Esophagus muscularis mucosa (tissue), 4 donors: Measurements from ENCODE around the gene PFDN4. TPM values are rescaled to one million over a fixed set of nuclear protein-coding genes. Genes with fewer than 3 reads are reported as not detected.

Experiments used
- DNase-seq: peaks from one replicate; pipeline ENCODE4 v3.0.0-alpha.2; 2017; ENCODE audit errors: extremely low spot score
- H3K27ac ChIP-seq, 4 donors: fragments of 200-600 bp; sonication (generic); replicated peaks in 1 of 4; 1 replicate in 3 of 4; 2 replicates in 1 of 4; pipeline ENCODE4 v1.5.1; 2016 to 2019; ENCODE audit warnings: mild to moderate bottlenecking in 1 of 4
- H3K27me3 ChIP-seq, 4 donors: fragments of 200-600 bp; sonication (generic); one replicate each; pipeline versions ENCODE4 v1.5.1 to v1.6.0; 2016 to 2019
- H3K36me3 ChIP-seq, 4 donors: fragments of 200-600 bp; sonication (generic); one replicate each; pipeline ENCODE4 v1.5.1; 2016 to 2019
- H3K4me1 ChIP-seq, 4 donors: fragments of 200-600 bp; sonication (generic); one replicate each; pipeline ENCODE4 v1.5.1; 2016 to 2019
- H3K4me3 ChIP-seq, 4 donors: fragments of 200-600 bp; sonication (generic); 1 replicate in 2 of 4; 2 replicates in 2 of 4; pipeline ENCODE4 v1.5.1; 2016 to 2019; ENCODE audit warnings: mild to moderate bottlenecking in 4 of 4, moderate library complexity in 1 of 4
- H3K9me3 ChIP-seq, 4 donors: fragments of 200-600 bp; sonication (generic); 1 replicate in 3 of 4; 2 replicates in 1 of 4; pipeline ENCODE4 v1.5.1; 2016 to 2019
- CTCF ChIP-seq, 3 experiments: fragments of 200-600 bp in 2 of 3; fragments of 450-650 bp in 1 of 3; sonication (generic) in 2 of 3; IDR thresholded peaks; one replicate each; pipeline ENCODE4 v1.5.1; 2017 to 2019; ENCODE audit warnings: antibody characterized with exemption in 3 of 3, mild to moderate bottlenecking in 2 of 3, moderate library complexity in 1 of 3
- EP300 ChIP-seq: sonication (generic); formaldehyde crosslinking; IDR thresholded peaks from one replicate; pipeline ENCODE4 v1.6.1; 2017; ENCODE audit warnings: antibody characterized with exemption
- POLR2A ChIP-seq: fragments of 450-650 bp; IDR thresholded peaks from one replicate; pipeline ENCODE4 v1.6.1; 2017; ENCODE audit warnings: antibody characterized with exemption, moderate library complexity, mild to moderate bottlenecking, low read depth
- POLR2AphosphoS5 ChIP-seq, 2 donors: sonication (generic); formaldehyde crosslinking; IDR thresholded peaks; one replicate each; pipeline ENCODE4 v1.6.1; 2017; ENCODE audit warnings: antibody characterized with exemption in 2 of 2
- WGBS: methylation state at CpG from one replicate; pipeline ENCODE4 v1.1.5; 2018; 5-methylcytosine and 5-hydroxymethylcytosine counted together
- intact Hi-C: fragments of 100-400 bp; cut with DNase I; formaldehyde crosslinking; loops from one replicate; pipeline ENCODE4 v1.15.1; 2023
- total RNA-seq, 4 donors: library from RNA; depleted of rRNA; stranded (reverse); fragments of >200 nt; gene quantifications; one replicate each; pipeline versions ENCODE4 v1.1.0 to v1.2.1, GENCODE V29; 2016

Gene PFDN4
- total RNA-seq, 4 donors from 2014 or later, result 43.2 to 96.8 (median 58.7) TPM

GRCh38 chr20:54204481-54204880 lies 3.4 kb upstream of the PFDN4 start:
- peaks cover 0 to 4% (median 0%) of the 10 kb centered on the region in 4 donors for H3K27me3 ChIP-seq
- WGBS, result 98% methylated on average over 5 of the region's 5 CpGs
- intact Hi-C loops, result no loop called here
- no peaks in the 10 kb centered on the region for H3K9me3 ChIP-seq
- H3K4me1 ChIP-seq, result peaks cover 9 to 13% (median 12%) of the 10 kb centered on the region in 4 donors
- no peak overlapping the region for H3K27ac ChIP-seq
- peak; percentile 55 for DNase-seq
- no peak overlapping the region for H3K4me3 ChIP-seq
- no peaks in the 10 kb centered on the region for H3K36me3 ChIP-seq
- TF ChIP-seq POLR2A, result no peak
- no peak for TF ChIP-seq EP300
- no peak for TF ChIP-seq CTCF (IDR thresholded peaks at IDR 0.05)
- TF ChIP-seq POLR2AphosphoS5 (IDR thresholded peaks at IDR 0.05), result no peak

- Histone ChIP-seq H3K4me3 (no peak overlapping the region), H3K27ac (no peak overlapping the region), H3K4me1 (peaks cover 16 to 23% (median 20%) of the 10 kb centered on the region in 4 donors), H3K36me3 (no peaks in the 10 kb centered on the region), H3K9me3 (no peaks in the 10 kb centered on the region), H3K27me3 (peaks cover 0 to 4% (median 0%) of the 10 kb centered on the region in 4 donors)
- 86% methylated on average over 8 of the region's 8 CpGs for WGBS
- DNase-seq, result no peak
- intact Hi-C loops, result no loop called here
- TF ChIP-seq POLR2AphosphoS5 (IDR thresholded peaks at IDR 0.05) (no peak), POLR2A (no peak), CTCF (IDR thresholded peaks at IDR 0.05) (no peak), EP300 (no peak)
These were observed 2.4 kb upstream of the PFDN4 start for GRCh38 chr20:54205450-54205849.

- intact Hi-C loops, result no loop called here
- Histone ChIP-seq H3K4me1 (peaks cover 20 to 35% (median 24%) of the 10 kb centered on the region in 4 donors), H3K9me3 (no peaks in the 10 kb centered on the region), H3K36me3 (no peaks in the 10 kb centered on the region), H3K4me3 (peak overlapping the region; percentile 83 to 98 (median 92)), H3K27ac (peak overlapping the region; percentile 87 to 95 (median 90)), H3K27me3 (no peaks in the 10 kb centered on the region)
- no peak for TF ChIP-seq POLR2A
- 66% methylated on average over 7 of the region's 7 CpGs for WGBS
- DNase-seq, result no peak
These were observed 689 bp upstream of the PFDN4 start for GRCh38 chr20:54207053-54207742.

DNA sequence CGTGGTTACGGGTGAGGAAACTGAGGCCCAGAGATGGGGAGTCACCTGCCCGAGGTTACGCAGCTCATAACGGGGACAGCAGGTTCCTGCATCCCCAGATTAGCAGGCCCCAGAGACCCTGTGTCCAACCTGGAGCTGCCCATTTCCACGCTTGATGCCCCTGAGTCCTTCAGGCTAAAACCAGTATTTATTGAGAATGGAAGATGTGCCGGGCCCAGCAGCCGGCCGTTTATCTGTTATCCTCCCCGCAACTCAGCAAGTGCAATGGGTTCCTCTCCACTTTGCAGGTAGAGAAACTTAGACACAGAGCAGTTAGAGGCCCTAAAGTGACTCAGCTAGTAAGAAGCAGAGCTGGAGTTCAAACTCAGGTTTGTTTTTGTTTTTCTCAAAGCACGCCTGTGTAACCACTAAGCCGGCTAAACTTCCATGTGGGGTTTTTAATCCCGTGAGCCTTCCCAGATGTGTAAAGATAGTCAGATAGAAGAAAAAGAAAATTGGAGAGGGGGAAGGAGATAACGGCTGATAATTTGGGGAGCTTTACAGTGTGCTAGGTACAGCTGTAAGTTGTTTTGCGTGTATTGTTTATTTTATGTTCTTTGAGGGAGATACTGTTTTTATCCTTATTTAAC lies 775 bp downstream of the PFDN4 start:
- Histone ChIP-seq H3K9me3 (no peaks in the 10 kb centered on the region), H3K36me3 (no peaks in the 10 kb centered on the region), H3K27ac (peak overlapping the region; percentile 87 to 95 (median 90)), H3K27me3 (no peaks in the 10 kb centered on the region), H3K4me3 (peak overlapping the region; percentile 83 to 98 (median 92)), H3K4me1 (peaks cover 20 to 42% (median 28%) of the 10 kb centered on the region in 4 donors)
- no peak for TF ChIP-seq EP300
- no peak for TF ChIP-seq POLR2A
- TF ChIP-seq CTCF (IDR thresholded peaks at IDR 0.05), result no peak
- no peak for TF ChIP-seq POLR2AphosphoS5 (IDR thresholded peaks at IDR 0.05)
- intact Hi-C loops, result no loop called here
- DNase-seq, result no peak
- WGBS, result 2% methylated on average over 15 of the region's 15 CpGs

DNA sequence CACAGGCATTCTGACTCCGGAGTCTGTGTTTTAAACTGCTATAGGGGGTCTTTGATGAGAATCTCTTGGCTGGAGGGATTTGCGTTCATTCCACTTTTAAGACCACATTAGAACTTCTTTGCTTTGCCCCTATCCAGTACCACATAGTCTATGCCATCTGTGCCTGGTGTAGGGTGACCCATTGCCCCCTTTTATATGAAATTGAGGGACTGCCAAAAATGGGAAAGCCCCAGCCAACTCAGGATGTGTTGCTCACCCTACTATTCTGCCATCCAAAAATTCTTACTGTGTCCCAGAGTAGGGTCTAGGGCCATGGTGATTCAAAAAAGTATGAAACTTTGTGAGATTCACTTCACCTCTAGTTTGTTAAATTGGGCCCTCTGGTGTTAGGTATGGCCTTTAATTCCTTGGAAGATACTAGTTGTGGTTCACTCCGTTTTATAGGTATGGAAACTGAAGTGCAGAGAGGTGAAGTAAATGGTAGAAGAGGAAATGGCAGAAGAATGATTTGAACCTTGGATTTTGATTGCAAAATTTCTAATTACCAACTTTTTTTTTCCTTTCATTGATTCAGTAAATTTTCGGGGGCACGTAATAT lies 1.4 kb downstream of the PFDN4 start:
- 67% methylated on average over 5 of the region's 5 CpGs for WGBS
- no peaks in the 10 kb centered on the region for H3K27me3 ChIP-seq
- peak; percentile 7 for DNase-seq
- TF ChIP-seq POLR2A (no peak), EP300 (no peak), CTCF (IDR thresholded peaks at IDR 0.05) (no peak), POLR2AphosphoS5 (IDR thresholded peaks at IDR 0.05) (no peak)
- no peaks in the 10 kb centered on the region for H3K9me3 ChIP-seq
- peak overlapping the region; percentile 83 to 98 (median 92) for H3K4me3 ChIP-seq
- peak overlapping the region in 1 of 4 donors; percentile 90 for H3K27ac ChIP-seq
- peaks cover 20 to 42% (median 28%) of the 10 kb centered on the region in 4 donors for H3K4me1 ChIP-seq
- H3K36me3 ChIP-seq, result no peaks in the 10 kb centered on the region
- intact Hi-C loops, result no loop called here
